ENCODE results near the gene B4GAT1. TPM values are rescaled to one million over a fixed set of nuclear protein-coding genes. Genes with fewer than 3 reads are reported as not detected.

The B4GAT1 gene
- total RNA-seq, 4 donors from 2014 or later, result 39.7 to 62.0 (median 47.6) TPM

DNA sequence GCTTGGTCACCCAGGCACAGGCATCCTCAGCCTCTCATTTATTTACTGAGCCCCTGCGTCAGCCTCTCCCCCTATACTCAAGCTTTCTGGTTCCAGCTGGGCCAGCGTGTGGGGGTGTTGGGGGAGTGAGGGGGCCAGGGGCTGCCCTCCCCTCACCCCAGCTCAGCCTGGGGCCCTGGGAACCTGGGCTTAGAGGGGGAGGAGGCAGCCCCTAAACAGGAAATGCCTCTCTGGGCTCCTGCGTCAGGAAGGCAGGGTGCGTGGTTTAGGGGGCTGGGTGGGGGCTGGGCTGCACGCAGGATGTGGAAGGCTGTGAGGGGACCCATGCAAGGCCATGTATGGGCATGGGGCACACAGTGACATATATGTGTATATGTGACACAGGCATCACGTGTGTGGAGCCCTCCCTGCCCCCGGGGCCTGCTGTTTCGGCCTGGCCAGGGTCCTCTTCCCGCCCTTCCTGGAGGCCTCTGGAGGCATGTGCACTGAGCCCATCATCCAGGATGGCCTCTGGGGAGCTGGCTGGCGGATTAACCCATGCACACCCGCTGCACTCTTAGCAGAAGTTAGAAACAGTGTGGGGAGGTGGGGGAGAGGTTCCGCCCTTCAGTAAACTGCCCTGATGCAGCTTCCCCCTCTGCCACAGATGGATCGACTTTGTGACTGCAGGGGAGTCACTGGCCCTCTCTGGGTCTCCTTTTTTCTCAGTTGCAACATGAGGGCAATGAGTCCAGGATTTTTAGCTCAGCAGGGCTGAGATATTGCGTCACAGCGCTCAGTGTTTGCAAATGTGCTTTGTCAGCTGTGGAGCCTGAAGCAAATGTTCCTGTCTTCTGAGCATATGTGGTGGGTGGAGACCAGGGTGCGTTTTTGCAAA, 29.5 kb downstream of the B4GAT1 start:
- ATAC-seq, result peak; percentile 48
- WGBS, 2 donors (ENCODE audit: low coverage in 1 of 2), result 35 to 46% methylated on average over 3 to 11 of the region's 16 CpGs
- TF ChIP-seq POLR2AphosphoS5 (IDR thresholded peaks at IDR 0.05) (peak; percentile 43), EP300 (IDR thresholded peaks at IDR 0.05) (no peak), POLR2A (IDR thresholded peaks at IDR 0.05) (no peak)
- TF ChIP-seq, protein P1, sequence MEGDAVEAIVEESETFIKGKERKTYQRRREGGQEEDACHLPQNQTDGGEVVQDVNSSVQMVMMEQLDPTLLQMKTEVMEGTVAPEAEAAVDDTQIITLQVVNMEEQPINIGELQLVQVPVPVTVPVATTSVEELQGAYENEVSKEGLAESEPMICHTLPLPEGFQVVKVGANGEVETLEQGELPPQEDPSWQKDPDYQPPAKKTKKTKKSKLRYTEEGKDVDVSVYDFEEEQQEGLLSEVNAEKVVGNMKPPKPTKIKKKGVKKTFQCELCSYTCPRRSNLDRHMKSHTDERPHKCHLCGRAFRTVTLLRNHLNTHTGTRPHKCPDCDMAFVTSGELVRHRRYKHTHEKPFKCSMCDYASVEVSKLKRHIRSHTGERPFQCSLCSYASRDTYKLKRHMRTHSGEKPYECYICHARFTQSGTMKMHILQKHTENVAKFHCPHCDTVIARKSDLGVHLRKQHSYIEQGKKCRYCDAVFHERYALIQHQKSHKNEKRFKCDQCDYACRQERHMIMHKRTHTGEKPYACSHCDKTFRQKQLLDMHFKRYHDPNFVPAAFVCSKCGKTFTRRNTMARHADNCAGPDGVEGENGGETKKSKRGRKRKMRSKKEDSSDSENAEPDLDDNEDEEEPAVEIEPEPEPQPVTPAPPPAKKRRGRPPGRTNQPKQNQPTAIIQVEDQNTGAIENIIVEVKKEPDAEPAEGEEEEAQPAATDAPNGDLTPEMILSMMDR (IDR thresholded peaks at IDR 0.05), result no peak
- Histone ChIP-seq H3K9me3 (no peaks in the 10 kb centered on the region), H3K4me3 (peak overlapping the region in 1 of 2 donors; percentile 55), H3K27me3 (peaks cover 10% of the 10 kb centered on the region), H3K4me1 (peaks cover 0 to 70% (median 28%) of the 10 kb centered on the region in 3 donors), H3K36me3 (no peaks in the 10 kb centered on the region), H3K27ac (peak overlapping the region; percentile 8 to 96 (median 92))

DNA sequence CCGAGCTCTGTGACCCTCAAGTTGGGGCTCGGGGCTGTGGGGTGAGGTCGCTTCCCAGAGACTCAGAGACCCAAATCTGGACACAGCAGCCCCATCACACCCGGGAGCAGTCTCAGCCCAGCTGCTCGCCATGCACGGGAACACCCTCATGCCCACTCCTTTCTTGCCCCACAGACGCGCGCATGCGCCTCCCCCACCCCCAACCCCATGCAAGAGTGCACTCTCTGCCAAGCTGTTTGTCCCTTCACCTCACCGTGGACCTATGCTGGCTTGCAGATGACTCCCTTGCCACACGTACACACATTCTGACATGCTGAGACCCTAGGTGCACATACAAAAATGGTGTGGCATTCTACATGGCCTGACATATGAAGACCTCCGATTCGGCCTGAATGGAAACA, 30.1 kb downstream of the B4GAT1 start:
- TF ChIP-seq POLR2A (IDR thresholded peaks at IDR 0.05) (no peak), POLR2AphosphoS5 (IDR thresholded peaks at IDR 0.05) (no peak), EP300 (IDR thresholded peaks at IDR 0.05) (no peak)
- TF ChIP-seq, protein P1 (IDR thresholded peaks at IDR 0.05), result no peak
- peaks cover 0 to 71% (median 29%) of the 10 kb centered on the region in 3 donors for H3K4me1 ChIP-seq
- 5% methylated on average over 4 of the region's 14 CpGs; no CpG with 5 or more reads in 1 of the 2 donors for WGBS, 2 donors (ENCODE audit: low coverage in 1 of 2)
- no peak for ATAC-seq
- no peaks in the 10 kb centered on the region for H3K9me3 ChIP-seq
- no peaks in the 10 kb centered on the region for H3K36me3 ChIP-seq
- peaks cover 10% of the 10 kb centered on the region for H3K27me3 ChIP-seq
- peak overlapping the region; percentile 14 to 96 (median 92) for H3K27ac ChIP-seq
- peak overlapping the region; percentile 34 to 55 for H3K4me3 ChIP-seq

DNA sequence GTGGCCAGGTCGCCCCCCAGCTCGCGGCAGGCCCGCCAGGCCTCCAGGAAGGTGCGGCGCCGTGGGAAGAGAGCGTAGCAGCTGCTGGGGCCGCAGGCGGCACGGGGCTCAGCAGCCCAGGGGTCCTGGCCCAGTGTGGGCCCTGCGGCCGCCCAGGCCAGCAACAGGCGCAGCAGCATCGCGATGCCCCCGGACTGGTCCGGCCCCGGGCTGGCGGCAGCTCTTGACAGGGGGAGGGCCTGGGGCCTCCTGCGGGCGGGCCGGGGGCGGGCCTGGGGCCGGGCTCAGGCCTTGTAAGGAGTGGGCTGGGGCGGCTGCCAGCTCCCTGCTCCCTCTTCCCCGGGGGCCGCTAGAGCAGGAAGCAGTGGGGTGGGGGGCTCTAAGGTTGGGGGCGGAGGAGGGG, 30.6 kb downstream of the B4GAT1 start, which contains the start of gene CD248:
Gene CD248 (minus strand): TSS at position 196 of the 403 bp plus-strand sequence. CDS start 17 bp downstream, at position 179.
- no CpG with 5 or more reads among the region's 29 CpGs for WGBS, 2 donors (ENCODE audit: low coverage in 1 of 2)
- peaks cover 0 to 69% (median 29%) of the 10 kb centered on the region in 3 donors for H3K4me1 ChIP-seq
- peak within 1 kb of the TSS; percentile 14 to 96 (median 92) for H3K27ac ChIP-seq
- peak; percentile 28 for ATAC-seq
- no peaks in the 10 kb centered on the region for H3K9me3 ChIP-seq
- peak within 1 kb of the TSS; percentile 34 to 55 for H3K4me3 ChIP-seq
- H3K27me3 ChIP-seq, result peaks cover 10% of the 10 kb centered on the region
- H3K36me3 ChIP-seq, result no peaks in the 10 kb centered on the region
- TF ChIP-seq, protein P1 (IDR thresholded peaks at IDR 0.05), result no peak
- TF ChIP-seq POLR2A (IDR thresholded peaks at IDR 0.05), result peak in 1 of 2 donors; percentile 31

DNA sequence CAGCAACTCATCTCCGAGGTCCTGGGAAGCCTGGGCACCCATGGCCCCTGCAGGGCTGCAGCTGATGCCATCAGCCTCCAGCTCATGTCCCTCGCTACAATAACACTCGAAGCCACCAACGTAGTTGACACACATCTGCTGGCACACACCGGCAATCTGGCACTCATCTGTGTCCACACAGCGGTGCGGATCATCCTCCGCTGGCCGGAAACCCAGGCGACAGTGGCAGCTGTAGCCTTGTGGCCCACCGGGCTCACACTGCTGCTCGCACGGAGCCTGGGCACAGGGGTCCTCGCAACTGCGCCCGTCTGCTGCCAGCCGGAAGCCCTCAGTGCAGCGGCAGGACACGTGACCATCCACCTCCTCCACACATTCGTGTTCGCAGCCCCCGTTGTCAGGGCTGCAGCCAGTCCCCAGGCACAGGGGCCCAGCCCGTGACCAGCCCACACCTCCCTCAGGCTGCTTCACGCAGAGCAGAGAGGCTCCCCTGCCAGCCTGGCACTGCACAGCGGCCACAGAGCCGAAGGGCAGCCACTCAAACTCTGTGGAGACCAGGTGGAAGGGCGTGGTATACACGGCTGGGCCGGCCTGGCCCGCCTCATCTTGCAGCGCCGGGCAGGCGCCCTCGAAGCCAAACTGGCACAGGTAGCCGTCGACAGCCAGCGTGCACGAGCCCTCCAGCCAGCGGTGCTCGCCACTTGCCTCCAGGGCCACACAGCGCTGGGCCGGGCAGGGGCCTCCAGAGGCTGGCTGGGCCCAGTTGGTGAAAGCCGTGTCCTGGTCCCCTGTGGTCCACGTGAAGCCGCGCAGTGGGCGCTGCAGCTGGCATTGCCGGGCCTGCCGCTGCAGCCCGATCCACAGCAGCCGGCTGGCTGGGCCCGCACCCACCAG, 31.3 kb downstream of the B4GAT1 start:
- H3K9me3 ChIP-seq, result no peaks in the 10 kb centered on the region
- H3K4me1 ChIP-seq, result peaks cover 0 to 72% (median 33%) of the 10 kb centered on the region in 3 donors
- TF ChIP-seq, protein P1 (IDR thresholded peaks at IDR 0.05), result no peak
- TF ChIP-seq EP300 (IDR thresholded peaks at IDR 0.05), result no peak
- no peak for TF ChIP-seq POLR2AphosphoS5 (IDR thresholded peaks at IDR 0.05)
- TF ChIP-seq POLR2A (IDR thresholded peaks at IDR 0.05), result no peak
- H3K27ac ChIP-seq, result peak overlapping the region; percentile 3 to 96 (median 92)
- H3K27me3 ChIP-seq, result peaks cover 10% of the 10 kb centered on the region
- 52% methylated on average over 7 of the region's 52 CpGs; no CpG with 5 or more reads in 1 of the 2 donors for WGBS, 2 donors (ENCODE audit: low coverage in 1 of 2)
- no peaks in the 10 kb centered on the region for H3K36me3 ChIP-seq
- ATAC-seq, result no peak
- peak overlapping the region; percentile 34 to 55 for H3K4me3 ChIP-seq

Measured in gastroesophageal sphincter (tissue), 4 donors.